Stimulated activated CD4-positive, alpha-beta T cell treated with anti-CD3 and anti-CD28 coated beads, Interleukin-12 subunit alpha, Interleukin-12 subunit beta, amount 100 ng/mL, for 4 hours (primary cell): ENCODE data around the gene CCDC194.
"Not testable (repeated sequence)": the region's sequence is repeated elsewhere in the genome, so short reads cannot be mapped to it uniquely, and the experiment has no call there.

ENCODE experiments used
- DNase-seq: peaks from one replicate; pipeline ENCODE4 v3.0.0-alpha.2; 2020

Gene CCDC194

DNA sequence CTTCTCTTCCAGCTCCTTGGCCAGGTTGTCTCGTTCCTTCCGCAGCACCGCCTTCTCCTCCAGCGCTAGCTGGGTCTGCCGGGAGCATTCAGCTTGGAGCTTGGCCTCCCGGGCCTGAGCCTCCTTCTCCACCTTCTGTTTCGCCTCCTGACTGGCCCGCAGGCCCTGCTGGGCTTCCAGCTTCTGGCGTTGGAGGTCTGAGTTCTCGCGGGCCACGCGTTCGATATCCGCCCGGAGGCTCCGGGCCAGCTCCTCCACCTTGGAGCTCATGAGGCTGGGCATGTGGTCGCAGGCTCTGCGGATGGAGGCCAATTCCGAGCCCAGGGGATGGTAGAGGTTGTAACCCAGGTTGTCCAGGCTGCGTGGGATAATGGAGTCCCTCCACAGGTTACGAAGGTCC, 28.6 kb downstream of the CCDC194 start:
- no peak for DNase-seq

DNA sequence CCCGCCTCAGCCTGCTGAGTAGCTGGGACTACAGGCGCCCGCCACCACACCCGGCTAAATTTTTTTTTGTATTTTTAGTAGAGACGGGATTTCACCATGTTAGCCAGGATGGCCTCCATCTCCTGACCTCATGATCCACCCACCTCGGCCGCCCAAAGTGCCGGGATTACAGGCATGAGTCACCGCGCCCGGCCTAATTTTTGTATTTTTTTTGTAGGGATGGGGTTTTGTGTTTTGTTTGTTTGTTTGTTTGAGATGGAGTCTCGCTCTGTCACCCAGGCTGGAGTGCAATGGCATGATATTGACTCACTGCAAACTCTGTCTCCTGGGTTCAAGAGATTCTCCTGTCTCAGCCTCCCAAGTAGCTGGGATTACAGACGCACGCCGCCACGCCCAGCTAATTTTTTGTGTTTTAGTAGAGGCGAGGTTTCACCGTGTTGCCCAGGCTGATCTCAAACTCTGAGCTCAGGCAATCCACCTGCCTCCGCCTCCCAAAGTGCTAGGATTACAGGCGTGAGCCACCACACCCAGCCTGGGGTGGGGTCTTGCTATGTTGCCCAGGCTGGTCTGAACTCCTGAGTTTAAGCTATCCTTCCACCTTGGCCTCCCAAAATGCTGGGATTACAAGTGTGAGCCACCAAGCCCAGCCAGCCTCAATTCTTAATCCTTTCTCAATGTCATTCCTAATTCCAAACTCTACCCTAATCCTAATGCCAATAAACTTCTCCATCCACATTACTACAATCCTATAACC, 30.0 kb downstream of the CCDC194 start:
- not testable (repeated sequence) for DNase-seq

DNA sequence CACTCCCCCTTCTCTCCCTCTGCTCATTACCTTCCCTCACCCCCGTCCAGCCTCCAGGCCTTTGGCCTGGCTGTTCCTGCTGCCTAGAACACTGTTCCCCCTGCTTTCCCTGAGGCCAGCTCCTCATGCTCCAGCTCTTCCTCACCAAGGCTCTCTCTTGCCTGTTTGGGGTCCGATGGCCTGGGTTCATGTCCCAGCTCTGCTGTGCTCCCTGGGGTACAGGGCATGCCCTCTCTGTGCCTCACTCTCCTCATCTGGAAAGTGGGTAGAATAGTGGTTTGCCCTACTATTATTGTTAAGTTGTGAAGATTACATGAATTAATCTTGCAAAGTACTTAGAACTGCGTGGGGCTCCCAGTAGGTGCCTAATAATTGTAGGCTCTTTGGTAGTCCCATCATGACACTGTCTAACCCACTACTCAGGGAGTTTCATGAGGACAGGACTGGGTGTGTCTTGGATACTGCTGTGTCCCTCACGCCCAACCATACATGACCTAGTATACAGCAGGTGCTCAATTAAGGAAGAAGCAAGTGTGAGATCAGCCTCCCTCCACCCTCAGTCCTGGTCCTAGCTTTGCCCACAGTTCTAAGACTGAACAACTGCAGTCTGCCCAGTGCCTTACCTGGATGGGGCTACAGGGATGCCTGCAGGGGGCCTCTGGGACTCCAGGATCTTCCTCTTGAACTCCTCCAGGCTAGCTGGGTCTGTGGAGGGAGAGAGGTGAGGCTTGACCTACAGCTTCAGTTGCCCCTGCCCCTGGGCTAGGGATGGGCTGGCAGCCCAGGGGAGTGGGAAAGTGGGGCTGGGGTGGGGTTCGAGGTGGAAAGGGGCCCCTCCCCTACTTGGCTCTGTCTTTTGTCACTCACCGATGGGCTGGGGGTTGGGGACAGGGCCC, 33.8 kb downstream of the CCDC194 start:
- DNase-seq, result no peak

DNA sequence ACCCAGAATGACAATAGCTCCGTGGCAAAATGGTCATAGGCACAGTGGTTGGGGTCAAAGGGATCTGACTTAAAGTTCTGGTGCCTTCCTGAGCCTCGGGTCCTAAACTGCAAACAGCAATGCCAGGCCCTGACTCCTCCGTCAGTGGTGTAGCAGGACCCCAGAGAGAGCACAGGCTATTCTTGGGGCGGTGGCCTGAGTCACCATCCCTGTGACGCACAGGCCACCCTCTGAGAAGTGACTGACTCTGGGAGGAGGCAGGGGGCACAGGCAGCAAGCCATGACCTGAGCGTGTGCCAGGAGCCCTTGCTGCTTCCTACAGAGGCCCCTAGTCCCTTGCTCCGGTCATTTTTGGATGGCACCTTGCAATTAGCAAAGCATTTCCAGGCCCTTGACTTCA, 35.6 kb downstream of the CCDC194 start:
- DNase-seq, result no peak

DNA sequence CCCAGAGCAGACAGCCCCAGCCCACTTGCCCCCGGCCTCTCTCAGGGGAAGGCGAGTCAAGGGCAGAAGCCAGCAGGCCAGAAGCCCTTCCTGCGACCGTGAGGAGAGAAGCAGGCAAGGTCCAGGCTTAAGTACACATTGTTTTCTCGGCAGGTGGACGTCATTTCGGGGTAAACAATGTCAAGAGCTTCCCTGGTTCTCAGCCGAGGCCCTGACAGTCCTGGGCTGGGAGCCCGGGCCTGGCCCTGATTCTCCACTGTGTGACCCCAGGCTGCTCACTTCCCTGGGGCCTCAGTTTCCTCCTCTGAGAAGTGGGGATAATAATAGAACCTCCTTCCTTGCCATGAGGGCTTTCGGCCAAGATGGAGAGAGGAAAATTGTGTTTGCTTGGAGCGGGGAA, 36.3 kb downstream of the CCDC194 start:
- DNase-seq, result no peak

DNA sequence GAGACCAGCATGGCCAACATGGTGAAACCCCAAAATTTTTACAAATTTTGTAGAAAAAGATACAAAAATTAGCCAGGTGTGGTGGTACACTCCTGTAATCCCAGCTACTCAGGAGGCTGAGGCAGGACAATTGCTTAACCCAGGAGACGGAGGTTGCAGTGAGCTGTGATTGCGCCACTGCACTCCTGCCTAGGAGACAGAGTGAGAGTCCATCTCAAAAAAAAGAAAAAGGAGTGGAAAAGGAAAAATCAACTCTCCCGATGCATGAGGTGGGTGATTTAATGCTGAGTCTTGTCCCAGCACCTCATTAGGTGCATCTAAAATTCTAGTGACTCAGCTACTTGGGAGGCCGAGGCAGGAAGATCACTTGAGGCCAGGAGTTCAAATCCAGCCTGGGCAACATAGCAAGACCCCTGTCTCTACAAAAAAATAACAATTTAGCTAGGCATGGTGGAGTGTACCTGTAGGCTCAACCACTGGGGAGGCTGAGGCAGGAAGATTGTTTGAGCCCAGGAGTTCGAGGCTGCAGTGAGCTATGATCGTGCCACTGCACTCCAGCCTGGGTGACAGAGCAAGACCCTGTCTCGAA, 36.8 kb downstream of the CCDC194 start:
- no peak for DNase-seq

DNA sequence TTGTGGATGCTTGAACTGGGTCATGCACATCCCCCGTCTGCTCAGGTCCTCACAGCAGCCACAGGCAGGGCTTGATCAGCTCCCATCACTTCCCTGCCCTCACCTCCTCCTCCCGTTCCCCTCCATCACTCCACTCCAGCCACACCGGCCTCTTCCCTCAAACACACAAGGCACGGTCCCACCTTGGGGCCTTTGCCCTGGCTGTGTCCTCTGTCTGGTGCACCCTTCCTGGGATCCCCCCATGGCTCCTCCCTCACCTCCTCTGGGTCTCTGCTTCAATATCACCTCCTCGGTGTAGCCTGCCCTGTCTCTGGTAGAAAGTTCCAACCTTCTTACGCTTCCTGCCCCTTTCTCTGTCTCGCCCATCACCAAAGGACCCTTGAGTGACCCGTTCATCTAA, 40.6 kb downstream of the CCDC194 start:
- no peak for DNase-seq

DNA sequence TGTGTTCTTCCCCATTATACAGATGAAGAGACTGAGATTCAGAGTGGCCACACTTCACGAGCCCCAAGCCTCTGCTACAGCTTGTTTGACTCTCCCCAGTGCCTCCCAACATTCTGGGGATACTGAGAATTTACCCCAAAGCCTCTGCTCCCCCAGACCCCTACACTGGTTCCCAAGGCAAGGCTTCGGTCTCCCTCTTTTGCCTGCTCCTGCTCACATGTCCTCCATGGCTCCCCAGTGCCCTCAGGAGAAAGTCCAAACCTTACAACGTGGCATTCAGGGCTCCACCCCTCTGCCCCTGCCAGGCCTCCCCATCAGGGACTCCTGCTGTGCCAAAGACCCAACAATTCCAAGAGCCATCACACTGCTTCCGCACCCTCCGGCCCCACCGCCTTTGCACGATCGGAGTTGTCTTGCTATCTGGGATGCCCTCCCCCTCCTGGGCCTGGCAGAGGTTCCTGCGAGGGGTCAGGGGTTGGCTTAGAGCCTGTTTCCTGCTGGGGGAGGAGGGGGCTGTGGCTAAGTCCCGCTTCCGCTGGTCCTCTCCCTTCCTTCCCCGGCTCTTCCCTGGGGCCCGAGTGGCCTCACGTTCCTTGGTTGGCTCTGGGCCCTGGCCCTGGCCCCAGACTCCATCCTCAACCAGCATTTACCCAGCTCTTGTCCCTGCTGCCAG, 41.3 kb downstream of the CCDC194 start:
- no peak for DNase-seq

DNA sequence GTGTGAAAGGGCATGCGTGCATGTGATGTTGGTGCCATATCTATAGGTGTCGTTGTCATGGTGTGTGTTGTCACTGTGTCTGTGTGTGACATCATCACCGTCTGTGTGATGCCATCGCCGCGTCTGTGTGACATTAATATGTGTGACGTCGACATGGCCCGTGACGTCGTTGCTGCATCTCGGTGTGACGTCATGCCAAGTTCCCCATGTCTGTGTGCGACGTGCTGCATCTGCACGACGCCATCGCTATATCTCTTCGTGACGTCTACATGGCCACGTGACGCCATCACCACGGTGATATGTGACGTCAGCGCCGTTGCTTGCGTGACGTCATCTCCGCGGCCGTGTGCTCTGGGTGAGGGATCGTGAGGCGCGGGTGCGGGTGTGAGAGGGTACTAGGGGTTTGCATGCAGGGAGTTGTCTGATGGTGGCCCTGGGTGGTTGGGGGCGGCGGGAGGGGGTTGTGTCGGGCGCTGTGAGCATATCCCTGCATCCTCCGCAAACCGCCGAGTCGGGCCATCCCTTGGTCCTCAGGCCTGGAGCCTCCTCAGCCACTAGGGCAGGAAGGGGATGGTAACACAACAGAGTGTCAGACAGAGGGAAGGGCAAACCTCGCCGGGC, 42.1 kb downstream of the CCDC194 start:
- DNase-seq, result no peak

DNA sequence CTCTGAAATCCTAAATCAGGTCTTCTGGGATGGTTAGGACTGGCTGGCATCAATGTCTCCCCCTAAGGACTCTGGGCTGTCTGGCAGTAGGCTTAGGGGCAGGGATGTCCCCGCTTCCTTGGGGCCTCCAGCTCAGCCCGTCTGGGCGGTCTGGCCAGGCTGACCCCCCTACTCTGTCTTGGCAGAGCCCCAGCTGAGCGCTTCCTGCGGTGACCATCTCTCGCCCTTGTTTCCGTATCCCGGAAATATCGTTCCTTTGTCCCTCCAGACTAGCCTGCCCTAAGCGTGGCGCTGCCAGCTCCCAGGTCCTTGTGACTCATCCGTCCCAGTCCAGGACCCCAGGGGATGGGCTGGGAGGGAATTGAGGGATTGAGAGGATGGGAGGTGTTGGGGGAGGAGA, 45.3 kb downstream of the CCDC194 start:
- DNase-seq, result no peak

DNA sequence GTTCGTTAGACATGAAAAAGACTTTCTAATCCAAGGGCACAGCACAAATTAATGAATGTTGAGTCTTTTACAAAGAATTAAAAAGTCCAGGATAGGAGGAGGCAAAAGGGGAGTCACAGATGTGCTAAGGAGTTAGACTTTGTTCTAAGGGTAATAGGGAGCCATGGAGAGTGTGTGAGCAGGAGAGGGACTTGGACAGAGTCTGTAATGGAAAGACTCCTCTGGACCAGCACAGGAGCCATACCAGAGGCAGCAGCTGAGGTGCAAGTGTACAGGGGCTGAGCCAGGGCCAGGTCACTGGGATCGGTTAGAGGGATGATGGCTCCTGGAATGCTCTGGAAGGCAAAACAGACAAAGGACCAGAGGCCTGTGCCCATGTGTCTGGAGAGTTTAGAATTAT, 46.1 kb downstream of the CCDC194 start:
- no peak for DNase-seq

DNA sequence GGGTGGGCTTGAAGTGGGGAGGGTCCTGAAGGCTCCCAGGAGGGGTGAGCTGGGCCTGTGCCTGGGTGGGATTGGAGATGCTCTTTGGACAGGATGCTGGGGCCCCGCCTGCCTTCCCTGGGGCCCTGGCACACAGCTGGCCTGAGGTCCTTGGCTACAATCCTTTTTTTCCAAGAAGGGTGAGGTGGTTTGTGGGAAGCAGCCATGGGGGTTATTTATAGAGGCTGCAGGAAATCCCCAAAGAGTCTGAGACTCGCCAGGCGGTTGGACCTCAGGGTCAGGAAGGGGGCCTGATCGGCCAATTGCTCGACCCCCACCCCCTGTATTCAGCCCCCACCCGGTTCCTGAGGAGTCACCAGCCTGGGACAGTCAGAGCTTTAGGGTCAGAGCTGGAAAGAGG, 46.6 kb downstream of the CCDC194 start:
- no peak for DNase-seq

DNA sequence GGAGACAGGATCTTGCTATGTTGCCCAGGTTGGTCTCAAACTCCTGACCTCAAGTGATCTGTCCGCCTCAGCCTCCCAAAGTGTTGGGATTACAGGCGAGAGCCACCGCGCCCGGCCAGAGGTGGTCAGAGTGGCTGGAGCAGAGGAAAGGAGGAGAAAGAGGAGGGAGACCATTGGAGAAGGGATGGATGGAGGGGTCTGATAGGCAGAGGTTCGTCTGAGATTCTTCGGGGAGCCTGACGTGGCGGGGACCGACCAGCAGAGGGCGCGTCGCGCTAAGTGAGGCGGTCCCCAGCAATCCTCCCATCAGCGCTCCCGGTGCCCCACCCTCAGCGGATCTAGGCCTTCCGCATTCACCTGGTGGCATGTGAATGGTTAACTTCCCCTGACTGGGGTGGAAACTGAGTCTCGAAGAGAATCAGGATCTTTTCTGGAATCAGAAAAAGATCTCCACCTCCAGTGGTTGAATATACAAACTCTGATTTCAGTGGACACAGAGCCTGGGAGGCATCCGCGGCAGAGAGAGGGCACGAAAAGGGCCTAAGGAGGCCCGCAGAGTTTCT, 47.8 kb downstream of the CCDC194 start:
- peak; percentile 78 for DNase-seq

DNA sequence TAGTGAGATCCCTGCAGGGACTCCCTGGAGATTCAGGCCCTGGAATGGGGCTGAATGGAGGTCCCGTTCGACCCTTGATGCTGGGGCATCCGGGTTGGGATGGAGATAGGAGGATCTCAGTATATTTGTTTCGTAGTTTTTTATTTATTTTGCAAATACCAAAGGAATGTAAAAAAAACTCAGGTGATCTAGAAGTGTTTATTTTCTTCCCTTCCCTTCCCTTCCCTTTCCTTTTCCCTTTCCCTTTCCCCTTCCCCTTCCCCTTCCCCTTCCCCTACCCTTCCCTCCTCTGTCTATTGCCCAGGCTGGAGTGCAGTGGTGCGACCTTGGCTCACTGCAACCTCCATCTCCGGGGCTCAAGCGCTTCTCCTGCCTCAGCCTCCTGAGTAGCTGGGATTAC, 52.2 kb downstream of the CCDC194 start:
- DNase-seq, result no peak

DNA sequence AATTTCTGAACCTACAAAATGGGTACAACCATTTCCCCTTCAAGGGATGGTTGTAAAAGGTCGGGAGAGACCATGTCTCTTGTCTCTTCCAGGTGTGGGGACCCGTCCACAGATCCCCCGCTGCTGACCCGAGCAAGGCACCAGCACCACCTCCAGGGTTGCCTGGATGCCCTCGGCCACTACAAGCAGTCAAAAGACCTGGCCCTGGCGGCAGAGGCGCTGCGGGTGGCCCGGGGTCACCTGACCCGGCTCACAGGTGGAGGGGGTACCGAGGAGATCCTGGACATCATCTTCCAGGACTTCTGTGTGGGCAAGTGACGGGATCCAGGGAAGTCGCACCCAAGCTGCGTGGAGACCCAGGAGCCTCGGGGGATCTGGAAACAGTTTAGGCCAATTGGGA, 52.6 kb downstream of the CCDC194 start:
- DNase-seq, result no peak

DNA sequence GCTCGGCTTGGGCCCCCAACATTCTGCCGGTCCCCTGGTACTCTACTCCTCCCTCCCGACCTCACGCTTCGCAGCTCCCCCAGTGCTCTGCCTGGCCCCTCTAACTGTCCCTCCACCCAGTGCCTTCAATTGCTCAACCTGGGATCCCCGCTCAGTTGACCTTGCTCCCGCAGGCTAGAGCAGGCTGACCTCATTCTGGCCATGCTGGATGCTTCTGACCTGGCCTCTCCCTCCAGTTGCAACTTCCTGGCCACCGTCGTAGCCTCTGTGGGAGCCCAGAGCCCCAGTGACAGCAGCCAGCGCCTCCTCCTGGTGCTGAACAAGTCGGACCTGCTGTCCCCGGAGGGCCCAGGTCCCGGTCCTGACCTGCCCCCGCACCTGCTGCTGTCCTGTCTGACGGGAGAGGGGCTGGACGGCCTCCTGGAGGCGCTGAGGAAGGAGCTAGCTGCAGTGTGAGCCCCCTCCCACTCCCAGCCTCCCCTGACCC, 53.1 kb downstream of the CCDC194 start:
- no peak for DNase-seq
